Stimulated activated CD8-positive, alpha-beta memory T cell treated with anti-CD3 and anti-CD28 coated beads, Interleukin-7, amount 100 ng/mL, for 1 hour (primary cell): Measurements from ENCODE around the gene CTCFL.

Experiments used
- DNase-seq, 2 donors: peaks; one replicate each; pipeline ENCODE4 v3.0.0-alpha.2; 2020; ENCODE audit warnings: low read depth in 2 of 2

CTCFL gene, protein sequence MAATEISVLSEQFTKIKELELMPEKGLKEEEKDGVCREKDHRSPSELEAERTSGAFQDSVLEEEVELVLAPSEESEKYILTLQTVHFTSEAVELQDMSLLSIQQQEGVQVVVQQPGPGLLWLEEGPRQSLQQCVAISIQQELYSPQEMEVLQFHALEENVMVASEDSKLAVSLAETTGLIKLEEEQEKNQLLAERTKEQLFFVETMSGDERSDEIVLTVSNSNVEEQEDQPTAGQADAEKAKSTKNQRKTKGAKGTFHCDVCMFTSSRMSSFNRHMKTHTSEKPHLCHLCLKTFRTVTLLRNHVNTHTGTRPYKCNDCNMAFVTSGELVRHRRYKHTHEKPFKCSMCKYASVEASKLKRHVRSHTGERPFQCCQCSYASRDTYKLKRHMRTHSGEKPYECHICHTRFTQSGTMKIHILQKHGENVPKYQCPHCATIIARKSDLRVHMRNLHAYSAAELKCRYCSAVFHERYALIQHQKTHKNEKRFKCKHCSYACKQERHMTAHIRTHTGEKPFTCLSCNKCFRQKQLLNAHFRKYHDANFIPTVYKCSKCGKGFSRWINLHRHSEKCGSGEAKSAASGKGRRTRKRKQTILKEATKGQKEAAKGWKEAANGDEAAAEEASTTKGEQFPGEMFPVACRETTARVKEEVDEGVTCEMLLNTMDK

DNA sequence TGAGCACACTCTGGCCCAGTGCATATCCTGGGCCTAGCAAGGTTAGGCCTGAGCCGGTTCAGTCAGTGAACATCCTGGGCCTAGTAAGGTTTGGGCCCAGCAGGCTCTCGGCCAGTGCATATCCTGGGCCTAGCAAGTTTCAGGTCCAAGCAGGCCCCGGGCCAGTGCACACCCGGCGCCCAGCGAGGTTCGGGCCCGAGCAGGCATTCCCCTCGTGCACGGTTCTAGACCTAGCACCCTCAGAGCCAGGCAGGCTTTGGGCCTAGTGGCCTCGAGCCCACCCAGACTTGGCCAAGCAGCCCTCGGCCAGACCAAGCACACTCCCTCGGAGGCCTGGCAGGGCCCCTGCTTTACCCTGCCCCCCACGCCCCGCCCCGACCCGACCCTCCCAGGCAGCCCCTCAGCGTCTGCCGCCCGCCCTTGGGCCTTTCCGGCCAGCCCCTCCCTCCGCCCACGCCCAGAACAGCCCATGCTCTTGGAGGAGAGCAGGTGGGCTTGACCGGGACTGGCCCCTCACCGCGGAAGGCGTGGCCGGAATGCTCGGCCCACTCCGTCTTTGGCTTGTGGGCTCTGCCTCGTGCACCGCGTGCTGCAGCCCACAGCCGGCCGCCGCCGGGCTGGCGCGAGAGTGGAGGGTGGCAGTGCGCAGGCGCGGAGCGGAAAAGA lies at the start of gene CTCFL:
TSS of gene CTCFL (minus strand) at position 630 of the 666 bp plus-strand sequence. CDS start 935 bp downstream, outside the sequence.
- no peak for DNase-seq

DNA sequence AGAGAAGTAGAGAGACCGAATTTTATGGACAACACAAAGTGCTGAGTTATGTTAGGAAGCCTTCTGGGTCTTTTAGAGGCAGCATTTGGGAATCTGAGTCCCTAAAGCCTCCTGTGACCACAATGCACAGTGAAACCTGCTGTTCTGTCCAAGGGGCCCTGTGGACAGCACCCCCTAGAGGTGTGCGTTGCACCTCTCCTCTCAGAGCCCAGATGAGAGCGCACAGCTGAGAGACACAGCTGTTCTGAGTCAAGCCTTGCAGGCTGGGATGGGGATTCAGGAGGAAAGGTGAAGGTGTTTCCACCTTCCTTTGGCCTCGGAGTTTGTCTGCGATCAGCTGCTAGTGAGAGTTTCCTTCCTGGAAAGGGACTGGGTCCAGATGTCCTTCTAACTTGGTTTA lies 49.0 kb upstream of the CTCFL start:
- DNase-seq: no peak

DNA sequence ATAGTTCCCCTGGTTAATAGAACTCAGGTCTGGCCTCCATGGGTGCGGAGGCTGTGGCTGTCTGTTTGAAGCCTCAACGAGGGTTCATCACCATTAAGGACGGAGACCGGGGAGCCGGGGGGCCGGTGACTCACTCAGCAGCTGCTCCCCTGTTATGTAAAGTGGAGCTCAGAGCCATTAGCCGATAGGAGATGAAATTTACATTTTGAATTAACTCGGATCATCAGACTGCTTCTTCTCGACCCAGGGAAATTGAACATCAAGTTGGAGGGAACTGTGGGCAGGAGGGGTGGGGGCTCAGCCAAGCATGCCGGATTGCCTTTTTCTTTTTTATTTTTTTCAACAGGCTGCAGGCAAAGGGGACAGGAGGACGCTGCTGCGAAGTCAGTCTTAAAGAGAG lies 48.3 kb upstream of the CTCFL start:
- no peak for DNase-seq

DNA sequence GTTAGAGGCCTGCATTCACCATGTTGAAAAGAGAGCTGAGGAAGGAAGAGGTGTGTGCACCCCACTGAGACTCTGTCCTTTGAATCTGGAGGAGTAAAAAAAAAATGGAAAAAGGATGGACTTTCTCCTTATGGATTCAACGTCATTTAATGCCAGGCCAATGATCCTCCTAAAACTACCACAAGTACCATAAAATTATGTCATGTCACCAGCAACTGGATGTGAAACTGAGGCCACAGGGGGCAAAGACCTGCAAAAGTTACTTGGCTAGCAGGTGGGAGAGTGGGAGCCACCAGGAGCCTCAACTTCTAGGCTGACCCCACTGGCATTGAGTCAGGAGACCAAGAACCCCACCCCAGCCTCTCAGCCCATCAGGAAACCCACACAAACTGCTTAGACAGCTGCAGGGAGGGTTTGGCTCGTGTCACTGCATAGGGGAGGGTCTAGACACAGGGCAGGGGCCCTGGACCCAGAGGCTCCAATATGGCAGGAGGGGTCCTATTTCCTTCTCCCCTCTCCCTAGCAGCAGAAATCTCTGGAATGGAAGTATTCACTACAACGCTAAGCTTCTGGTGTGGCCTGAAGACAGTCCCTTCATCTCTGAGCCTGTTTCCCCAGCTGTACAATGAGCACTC lies 47.0 kb upstream of the CTCFL start:
- no peak for DNase-seq

DNA sequence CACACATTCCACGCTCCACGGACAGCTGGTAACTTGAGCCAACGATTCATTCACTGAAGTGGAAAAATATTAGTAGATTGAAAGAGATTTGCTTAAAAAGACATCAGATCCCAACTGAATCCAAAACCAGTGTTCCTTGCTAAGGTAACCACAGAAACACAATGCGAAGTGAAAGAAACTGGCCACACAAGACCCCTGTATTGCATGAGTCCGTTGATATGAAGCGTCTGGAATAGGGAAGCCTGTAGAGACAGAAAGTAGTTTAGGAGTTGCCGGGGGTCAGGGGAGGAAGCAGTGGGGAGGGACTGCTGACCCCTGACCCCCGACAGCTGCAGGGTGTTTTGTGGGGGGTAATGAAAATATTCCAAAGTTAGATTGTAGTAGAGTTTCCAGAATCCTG lies 46.0 kb upstream of the CTCFL start:
- DNase-seq: no peak

DNA sequence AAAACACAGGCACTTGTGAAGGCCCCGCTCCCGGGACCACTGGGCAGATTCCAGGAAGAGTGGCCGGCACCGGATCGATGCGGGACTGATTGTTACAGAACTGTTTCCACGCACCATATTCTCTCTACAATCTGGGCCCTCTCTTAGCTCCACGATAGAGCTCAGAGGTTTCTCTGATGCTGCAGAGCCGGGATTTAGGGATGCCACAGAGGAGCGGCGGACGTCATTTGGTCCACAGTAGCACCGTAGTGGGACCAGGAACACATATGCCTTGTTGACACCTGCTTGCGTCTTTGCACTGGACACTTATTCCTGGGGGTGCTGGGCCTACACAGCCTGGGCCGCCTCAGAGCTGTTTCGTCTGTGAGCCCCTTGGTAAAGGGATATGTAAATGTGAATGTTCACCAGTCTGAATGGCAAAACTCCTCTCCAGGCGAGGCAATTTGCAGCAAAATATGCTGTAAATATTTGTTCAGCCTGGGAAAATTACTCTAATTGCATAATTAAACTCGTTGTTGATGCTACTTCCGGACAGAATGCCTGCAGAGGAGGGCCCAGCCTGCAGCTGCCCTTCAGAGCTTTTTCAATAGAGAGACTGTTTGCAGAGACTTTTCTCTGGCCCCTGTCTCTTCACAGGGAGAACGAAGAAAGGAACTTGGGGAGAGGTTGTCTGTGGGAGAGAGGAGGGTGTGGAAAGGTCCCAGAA lies 45.4 kb upstream of the CTCFL start:
- DNase-seq: no peak

DNA sequence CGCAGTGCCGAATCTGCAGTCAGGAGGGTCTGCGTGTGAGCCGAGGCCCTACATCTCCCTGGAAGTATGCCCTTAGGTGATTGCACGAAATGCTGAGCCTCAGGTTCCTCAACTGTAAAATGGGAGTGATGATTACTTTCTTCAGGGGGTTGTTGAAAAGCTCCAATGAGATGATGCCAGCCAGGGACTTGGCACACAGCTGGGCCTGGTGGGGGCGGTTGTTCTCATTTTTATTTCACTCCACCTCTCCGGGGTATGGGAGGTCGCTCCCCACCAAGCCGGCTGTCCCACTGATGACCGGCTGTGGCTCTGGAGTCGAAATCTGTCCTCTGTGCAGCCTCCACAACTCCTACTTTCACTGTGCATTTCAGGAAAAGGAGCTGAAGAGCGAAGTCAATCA lies 44.0 kb upstream of the CTCFL start:
- no peak for DNase-seq

DNA sequence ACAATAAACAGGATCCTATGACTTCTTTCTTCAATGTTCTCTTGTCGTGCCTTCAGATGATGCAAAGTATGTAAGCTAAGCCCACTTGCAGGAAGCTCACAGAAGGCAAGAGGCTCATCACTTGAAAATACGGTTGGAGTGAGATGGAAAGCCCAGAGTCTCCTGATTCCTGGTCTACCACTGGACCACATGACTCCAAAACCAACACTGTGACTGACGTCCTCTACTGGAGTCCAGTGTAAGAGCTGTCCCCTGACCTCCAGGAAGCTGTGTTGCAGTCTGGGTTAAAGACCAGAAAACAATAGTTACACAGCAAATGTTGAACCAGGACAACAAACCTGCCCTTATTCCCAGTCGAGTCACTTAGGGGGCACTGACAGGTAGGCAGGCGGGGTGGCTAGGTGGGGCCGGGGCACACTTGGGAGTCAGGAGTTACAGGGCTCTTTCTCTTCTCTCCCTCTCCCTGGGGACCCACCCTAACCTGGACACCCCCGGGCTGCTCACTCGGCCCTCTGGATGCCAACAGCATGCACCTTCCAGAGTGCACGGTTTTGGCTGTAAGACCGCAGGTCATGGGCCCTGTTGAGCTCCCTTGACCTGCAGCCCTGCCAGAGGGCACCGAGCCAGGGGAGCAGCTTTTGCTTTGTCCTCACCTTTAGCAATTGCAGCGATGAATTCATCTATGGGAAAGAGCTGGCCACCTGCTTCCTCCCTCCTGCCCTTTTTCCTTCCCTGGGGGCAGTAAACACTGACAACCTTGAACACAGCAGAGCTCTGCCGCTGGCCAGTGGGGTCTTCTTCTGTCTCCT lies 43.4 kb upstream of the CTCFL start:
- no peak for DNase-seq

DNA sequence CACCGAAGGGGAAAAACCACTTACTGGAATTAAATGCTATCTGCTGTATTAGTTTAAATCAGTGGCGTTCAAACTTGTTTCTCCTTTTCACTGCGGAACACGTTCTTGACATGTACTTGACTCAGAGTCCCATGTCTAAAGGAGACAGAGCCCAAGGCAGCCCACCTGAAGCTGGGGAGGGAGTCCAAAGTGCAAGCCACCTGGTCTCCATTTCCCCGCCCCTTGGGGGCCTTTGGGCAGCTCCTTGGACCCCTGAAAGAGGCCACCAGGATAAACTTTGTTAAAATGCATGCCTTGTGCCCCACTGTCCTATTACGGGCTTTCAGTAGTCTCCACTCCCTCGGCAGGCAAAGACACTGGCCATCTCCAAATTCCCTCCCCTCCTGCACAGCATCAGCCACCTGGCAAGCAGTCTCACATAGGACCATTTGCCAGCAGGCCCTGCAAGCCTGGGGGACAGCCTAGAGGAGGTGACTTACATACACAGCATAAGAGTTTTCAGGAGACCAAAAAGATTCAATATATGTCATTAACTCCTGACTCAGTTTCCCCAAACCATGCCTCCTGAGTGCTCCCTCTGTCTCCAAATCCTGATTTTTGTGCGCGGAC lies 42.6 kb upstream of the CTCFL start:
- no peak for DNase-seq

DNA sequence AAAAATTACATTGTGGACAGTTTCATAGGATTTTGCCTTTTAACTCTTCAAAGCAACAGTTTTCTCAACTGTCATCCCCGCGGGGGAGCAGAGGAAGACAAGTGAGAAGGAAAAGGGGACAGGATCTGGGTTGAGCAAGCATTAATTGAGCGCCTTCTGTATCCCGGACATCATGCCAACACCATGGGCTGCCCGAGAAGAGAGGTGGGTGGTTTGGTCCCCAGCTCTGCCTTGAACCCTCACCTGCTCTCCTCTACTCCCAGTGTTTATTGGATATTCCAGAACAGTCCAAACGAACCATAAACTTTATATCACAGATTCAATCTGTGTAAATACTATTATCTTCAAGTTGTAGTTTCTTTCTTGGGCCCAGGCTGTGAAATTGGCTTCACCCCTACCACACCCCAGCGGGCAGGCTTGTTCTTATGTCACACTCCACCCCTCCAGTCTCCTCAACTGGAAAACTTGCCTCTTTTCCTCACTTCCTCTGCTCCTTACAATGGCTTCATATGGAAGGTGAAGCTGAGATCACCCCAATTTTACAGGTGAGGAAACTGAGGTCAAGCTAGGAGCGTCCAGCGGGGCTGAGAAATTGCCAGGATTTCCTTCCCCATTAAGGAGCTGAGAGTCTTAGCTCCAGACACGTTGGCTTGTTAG lies 42.0 kb upstream of the CTCFL start:
- DNase-seq: no peak

DNA sequence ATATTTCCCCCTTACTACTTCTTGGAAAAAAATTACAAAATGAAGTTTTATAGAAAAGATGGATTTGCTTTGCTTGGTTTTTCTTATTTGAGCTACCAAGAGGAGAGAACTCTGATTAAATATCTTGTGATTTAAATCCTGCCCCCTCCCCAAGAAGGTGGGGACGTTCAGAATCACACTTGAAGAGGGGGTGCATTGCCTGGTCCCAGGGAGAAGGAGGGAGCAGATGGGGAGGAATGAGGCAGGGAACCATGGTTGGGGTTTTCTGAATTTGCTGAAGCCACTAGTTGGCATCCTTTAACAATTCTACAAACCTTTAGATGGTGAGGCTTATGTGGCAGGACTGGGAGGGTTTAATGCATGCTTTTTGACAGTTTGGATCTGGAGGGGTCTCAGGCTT lies 41.5 kb upstream of the CTCFL start:
- DNase-seq: no peak

DNA sequence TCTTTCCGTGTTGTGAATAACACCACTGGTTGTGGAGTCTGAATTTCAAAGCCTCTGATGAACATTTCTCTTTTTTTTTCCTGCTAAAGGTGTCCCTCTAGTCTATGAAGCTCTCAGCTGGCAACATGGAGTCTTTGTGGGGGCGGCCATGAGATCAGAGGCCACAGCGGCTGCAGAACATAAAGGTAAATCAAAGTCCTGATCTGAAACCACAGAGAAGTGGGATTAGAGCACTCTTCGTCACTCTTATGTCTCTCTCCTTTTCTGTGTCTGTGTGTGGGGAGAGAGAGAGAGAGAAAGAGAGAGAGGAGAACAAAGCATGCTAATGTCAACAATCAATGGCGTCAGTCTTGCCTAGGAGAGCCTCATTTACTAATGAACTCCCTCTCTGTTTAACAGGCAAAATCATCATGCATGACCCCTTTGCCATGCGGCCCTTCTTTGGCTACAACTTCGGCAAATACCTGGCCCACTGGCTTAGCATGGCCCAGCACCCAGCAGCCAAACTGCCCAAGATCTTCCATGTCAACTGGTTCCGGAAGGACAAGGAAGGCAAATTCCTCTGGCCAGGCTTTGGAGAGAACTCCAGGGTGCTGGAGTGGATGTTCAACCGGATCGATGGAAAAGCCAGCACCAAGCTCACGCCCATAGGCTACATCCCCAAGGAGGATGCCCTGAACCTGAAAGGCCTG lies 40.2 kb upstream of the CTCFL start:
- no peak for DNase-seq

DNA sequence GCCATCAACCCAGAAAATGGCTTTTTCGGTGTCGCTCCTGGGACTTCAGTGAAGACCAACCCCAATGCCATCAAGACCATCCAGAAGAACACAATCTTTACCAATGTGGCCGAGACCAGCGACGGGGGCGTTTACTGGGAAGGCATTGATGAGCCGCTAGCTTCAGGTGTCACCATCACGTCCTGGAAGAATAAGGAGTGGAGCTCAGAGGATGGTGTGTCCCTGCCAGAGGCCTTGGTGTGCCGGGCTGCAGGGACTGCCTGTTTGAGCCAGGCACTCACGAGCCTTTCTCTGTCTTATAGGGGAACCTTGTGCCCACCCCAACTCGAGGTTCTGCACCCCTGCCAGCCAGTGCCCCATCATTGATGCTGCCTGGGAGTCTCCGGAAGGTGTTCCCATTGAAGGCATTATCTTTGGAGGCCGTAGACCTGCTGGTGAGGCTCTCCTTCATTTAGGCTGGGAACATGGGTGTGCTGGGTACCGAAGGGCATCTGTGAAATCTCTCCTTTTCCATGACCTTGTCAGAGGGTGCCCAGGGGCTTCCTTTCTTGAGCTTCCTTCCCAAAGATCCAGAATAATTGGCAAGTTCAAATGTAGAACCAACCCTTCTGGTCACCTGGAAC lies 39.4 kb upstream of the CTCFL start:
- no peak for DNase-seq

DNA sequence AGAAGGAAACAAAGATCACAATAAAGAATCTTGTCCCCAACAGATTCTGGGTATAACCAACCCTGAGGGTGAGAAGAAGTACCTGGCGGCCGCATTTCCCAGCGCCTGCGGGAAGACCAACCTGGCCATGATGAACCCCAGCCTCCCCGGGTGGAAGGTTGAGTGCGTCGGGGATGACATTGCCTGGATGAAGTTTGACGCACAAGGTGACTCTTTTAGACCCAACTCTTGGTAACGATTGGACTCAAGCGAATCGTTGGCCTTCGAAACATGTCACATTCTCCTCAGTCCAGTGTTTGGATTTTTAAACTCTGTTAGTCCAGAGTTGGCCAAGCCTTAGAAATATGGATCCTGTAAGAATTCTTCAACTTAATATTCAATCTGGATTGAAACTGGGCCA lies 38.6 kb upstream of the CTCFL start:
- no peak for DNase-seq

DNA sequence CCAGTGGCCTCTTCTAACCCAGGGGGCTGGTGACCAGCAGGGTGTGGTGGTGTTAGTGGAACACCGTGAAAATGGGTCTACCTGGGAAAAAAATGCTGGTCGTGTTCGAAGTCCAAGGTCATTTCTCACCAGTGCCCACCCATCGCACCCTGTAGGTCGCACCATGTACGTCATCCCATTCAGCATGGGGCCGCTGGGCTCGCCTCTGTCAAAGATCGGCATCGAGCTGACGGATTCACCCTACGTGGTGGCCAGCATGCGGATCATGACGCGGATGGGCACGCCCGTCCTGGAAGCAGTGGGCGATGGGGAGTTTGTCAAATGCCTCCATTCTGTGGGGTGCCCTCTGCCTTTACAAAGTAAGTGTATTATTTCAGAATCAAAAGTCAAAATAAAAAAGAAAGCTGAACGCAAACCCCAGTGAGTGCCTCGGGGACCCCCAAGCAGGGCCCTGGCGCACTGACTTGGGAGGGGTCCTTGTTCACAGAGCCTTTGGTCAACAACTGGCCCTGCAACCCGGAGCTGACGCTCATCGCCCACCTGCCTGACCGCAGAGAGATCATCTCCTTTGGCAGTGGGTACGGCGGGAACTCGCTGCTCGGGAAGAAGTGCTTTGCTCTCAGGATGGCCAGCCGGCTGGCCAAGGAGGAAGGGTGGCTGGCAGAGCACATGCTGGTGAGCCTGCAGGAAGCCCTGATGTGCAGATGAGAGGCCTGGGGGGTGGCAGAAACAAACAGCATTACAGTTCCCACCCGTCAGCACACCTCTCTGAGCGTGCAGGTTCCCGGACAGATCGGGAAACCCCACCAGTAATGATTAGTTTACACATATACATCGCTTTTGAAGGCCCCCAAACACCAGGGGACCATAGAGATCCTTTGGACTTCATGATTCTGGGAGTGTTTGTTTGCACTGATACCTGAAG lies 37.9 kb upstream of the CTCFL start:
- DNase-seq: no peak

DNA sequence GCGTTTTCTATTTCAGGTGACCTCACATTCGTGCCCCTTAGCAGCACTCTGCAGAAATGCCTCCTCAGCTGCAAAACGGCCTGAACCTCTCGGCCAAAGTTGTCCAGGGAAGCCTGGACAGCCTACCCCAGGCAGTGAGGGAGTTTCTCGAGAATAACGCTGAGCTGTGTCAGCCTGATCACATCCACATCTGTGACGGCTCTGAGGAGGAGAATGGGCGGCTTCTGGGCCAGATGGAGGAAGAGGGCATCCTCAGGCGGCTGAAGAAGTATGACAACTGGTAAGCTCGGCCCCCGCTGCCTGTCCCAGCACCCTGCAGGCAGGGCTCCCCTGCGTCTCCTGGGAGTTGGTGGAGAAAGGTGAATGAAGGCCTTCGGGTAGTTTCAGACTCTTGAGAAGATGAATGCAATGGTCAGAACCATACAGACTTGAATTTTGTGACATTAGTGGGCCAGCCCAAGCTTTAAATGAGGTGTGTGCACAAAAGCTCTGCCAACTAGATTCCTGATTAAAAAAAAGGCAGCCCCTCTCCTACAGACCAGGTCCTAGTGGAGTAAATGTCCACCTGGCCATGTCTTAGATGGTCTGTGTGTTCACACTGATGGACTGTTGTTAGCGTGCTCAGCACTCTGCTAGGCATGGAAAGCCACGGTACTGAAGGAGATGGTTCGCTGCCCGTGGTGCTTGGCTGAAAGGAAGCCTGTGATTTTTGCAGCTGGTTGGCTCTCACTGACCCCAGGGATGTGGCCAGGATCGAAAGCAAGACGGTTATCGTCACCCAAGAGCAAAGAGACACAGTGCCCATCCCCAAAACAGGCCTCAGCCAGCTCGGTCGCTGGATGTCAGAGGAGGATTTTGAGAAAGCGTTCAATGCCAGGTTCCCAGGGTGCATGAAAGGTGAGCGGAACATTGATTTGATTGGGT lies 36.7 kb upstream of the CTCFL start:
- DNase-seq: no peak
